Fibroblast of pulmonary artery (primary cell): ENCODE measurements around the gene LEFTY1.

Source experiments
- DNase-seq: peaks from one replicate; pipeline ENCODE4 v3.0.0-alpha.2; 2010; ENCODE audit warnings: low read depth
- H3K4me3 ChIP-seq: replicated peaks from 2 replicates; pipeline ENCODE4 v1.5.1; 2011; ENCODE audit warnings: low read depth, mild to moderate bottlenecking, control low read depth, low read length, moderate library complexity
- TF ChIP-seq, protein P1 (sequence below): IDR thresholded peaks from 2 replicates; pipeline ENCODE4 v1.5.1; 2011; ENCODE audit warnings: mild to moderate bottlenecking, control low read depth, low read length, inconsistent platforms; ENCODE audit errors: missing control alignments

The LEFTY1 gene

DNA sequence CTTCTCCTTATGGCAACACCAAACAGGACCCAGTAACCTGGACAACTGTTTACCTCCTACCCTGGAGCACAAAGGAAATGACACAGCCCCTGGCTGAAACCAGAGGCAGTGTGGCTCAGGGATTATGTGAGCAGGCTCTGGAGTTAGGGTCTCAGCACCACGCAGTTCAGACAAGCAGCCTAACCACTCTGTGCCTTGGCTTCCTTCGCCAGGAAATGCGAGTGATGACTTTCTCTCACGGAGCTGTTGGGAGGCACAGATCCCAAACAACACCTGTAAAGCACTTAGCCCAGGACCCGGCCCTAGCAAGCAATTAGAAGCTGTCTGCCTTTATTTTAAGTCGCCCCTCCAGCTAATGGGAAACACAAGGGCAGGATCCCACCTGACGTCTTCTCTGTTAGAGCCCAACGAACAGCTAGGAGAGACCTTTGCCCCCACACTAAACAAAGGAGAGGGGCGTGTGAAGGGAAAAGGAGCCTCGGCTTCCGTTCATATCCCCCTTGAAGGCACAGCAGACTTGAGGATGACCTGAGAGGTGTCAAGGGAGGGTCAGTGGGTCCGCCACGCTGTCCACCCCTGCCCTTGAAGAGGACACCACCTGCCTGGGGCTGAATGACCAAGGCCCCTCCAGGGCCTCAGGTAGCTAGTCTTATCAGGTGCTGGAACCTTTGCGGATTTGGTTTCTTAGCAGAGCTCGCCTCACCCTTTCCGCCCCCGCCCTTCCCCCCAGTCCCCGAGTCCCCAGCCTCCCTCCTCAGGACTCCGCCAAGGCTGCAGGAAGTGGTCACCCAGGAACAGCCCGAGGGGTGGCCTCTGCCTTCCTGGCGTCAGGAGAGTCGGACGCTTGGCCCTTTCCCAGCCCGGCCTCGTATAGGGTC is 7.6 kb downstream of the LEFTY1 start:
- H3K4me3 ChIP-seq, result peak overlapping the region; percentile 97
- TF ChIP-seq, protein P1, sequence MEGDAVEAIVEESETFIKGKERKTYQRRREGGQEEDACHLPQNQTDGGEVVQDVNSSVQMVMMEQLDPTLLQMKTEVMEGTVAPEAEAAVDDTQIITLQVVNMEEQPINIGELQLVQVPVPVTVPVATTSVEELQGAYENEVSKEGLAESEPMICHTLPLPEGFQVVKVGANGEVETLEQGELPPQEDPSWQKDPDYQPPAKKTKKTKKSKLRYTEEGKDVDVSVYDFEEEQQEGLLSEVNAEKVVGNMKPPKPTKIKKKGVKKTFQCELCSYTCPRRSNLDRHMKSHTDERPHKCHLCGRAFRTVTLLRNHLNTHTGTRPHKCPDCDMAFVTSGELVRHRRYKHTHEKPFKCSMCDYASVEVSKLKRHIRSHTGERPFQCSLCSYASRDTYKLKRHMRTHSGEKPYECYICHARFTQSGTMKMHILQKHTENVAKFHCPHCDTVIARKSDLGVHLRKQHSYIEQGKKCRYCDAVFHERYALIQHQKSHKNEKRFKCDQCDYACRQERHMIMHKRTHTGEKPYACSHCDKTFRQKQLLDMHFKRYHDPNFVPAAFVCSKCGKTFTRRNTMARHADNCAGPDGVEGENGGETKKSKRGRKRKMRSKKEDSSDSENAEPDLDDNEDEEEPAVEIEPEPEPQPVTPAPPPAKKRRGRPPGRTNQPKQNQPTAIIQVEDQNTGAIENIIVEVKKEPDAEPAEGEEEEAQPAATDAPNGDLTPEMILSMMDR, result no peak
- peak; percentile 29 for DNase-seq

DNA sequence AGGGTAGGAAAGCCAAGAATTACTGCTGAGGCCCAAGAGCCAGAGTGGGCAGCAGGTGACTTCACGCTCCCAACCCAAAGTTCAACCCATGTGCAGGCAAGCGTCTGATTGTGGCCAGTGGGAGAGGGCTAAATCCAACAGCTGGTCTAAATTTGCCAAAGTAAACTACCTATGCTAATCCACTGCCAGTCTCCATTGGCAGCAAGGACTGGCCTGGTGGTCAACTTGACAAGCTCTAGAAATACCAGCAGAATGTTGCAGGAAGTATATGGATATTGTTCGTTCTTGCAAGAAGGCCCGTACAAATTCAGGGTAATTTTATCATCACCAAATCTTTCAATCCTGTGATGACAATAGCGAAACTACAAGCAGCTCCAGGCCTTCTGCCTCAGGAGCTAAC is 8.3 kb downstream of the LEFTY1 start:
- TF ChIP-seq, protein P1, result no peak
- H3K4me3 ChIP-seq, result no peak overlapping the region
- no peak for DNase-seq

DNA sequence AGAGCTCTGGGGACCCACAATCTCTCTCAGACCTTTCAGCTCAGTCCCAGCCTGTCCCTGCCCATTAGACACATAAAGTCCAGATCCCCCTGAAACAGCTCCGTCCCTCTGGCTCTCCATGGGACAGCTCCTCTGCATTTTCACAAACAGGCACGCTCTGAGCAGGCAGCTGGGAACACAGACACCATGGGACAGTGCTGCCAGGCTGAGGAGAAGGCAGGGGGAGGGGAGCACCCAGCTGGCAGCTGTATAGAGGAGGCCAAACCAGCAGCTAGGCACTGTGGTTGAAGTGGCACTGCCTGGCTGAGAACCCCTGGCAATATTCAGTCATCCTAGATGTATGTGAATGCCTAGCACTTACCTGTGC is 8.7 kb downstream of the LEFTY1 start:
- no peak for DNase-seq
- TF ChIP-seq, protein P1, result no peak
- H3K4me3 ChIP-seq, result no peak overlapping the region

DNA sequence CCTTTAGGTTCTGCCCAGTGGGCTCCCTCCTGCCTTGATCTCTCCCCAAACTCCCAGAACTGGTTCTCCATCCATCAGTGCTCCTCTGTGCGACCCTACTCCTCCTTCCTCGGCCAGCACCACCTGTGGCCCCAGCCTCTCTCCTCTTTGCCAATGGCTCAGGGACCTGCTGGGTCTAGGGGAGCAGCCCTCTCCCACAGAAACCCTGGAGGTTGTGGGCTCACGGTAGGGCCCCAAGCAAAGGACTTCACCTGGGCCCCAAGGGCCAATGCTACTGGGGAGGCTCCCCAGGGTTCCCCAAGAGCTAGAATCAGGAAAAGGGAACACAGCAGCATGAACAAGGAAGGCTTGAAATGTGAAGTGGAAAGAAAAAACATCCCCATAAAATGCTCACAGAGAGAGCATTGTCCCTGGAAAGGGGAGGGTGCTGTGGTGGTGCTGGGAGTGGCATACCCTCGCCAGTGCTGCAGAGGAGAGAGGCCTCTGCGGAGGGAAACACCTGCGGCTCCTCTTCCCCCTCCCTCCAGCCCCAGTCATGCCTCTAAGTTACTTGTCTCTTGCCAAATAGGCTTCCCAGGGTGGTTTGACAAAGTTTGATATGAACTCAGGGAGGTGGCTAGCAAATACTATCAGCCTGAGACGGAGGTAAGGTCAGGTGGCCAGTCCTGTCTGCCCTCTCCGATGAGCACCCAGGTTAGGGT is 9.3 kb downstream of the LEFTY1 start:
- no peak overlapping the region for H3K4me3 ChIP-seq
- no peak for DNase-seq
- TF ChIP-seq, protein P1, result no peak

DNA sequence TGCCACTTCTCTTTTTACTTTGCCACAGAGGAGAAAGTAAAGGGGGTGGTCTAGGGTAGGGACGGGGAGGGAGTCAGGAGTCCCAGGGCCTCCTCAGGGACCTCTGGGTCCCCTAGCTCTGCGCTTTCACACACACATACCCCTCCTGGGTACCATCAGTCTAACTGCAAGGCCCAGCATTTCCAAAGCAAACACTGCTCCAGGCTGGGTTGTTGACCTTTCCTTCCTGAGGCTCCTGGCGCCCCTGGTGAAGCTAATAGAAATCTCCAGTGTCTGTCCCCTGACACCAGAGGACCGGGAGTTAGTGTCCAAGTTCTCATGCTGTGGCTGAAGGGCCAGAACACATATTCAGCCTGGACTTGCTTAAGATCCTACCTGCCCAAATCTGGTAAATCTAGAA is 10.7 kb downstream of the LEFTY1 start:
- H3K4me3 ChIP-seq, result no peak overlapping the region
- no peak for DNase-seq
- TF ChIP-seq, protein P1, result no peak

DNA sequence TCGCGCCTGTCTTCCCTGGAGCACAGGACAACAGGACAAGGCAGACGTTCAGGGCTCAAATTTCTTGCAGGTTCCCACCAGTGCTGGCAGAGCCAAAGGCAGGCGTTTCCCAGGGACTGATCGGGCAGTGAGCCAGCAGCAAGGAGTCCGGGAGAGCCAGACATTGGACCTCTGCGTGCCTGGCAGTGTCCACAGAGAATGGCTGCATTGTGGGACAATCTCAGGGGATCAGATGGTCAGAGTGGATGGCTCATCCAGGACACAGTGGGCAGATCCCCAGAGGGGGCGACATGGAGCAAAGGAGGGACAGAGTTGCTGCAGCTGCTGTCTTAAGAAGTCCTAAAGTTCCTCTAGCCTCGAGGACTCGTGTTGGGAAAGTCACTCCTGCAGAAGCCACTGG is 11.4 kb downstream of the LEFTY1 start:
- TF ChIP-seq, protein P1, result peak; percentile 64
- H3K4me3 ChIP-seq, result no peak overlapping the region
- peak; percentile 59 for DNase-seq
